Activated CD4-positive, alpha-beta T cell treated with anti-CD3 and anti-CD28 coated beads, Interleukin-2, amount 10 ng/mL, durations not matched to agents 24 days and 14 days (primary cell): ENCODE data around the gene ARHGAP12. TPM values are rescaled to one million over a fixed set of nuclear protein-coding genes. Genes with fewer than 3 reads are reported as not detected.

Source experiments
- DNase-seq: peaks from one replicate; pipeline ENCODE4 v3.0.0; 2022
- H3K27ac Mint-ChIP-seq: one replicate; pipeline ENCODE4 v1.8.0; 2022; ENCODE audit warnings: mild to moderate bottlenecking, mixed read lengths
- H3K27me3 Mint-ChIP-seq: one replicate; pipeline ENCODE4 v1.8.0; 2022; ENCODE audit warnings: mixed read lengths
- H3K36me3 Mint-ChIP-seq: one replicate; pipeline ENCODE4 v1.8.0; 2022; ENCODE audit warnings: low read depth, mild to moderate bottlenecking, mixed read lengths
- H3K4me1 Mint-ChIP-seq: one replicate; pipeline ENCODE4 v1.8.0; 2021; ENCODE audit warnings: mixed read lengths
- H3K4me3 Mint-ChIP-seq: one replicate; pipeline ENCODE4 v1.8.0; 2022; ENCODE audit warnings: mild to moderate bottlenecking, moderate library complexity, mixed read lengths
- H3K9me3 Mint-ChIP-seq: one replicate; pipeline ENCODE4 v1.8.0; 2021; ENCODE audit warnings: mixed read lengths
- intact Hi-C: fragments of 100-400 bp; cut with micrococcal nuclease; formaldehyde crosslinking; loops from one replicate; pipeline ENCODE4 v1.15.1; 2023
- total RNA-seq: library from RNA; stranded (reverse); gene quantifications from 2 replicates; pipeline ENCODE4 v1.2.3, GENCODE V29; 2022

The ARHGAP12 gene
- total RNA-seq, 1 donor from 2014 or later: 3.7 TPM

- peaks cover 4% of the 10 kb centered on the region for H3K36me3 Mint-ChIP-seq
- H3K4me3 Mint-ChIP-seq: no peak overlapping the region
- no peak overlapping the region for H3K27ac Mint-ChIP-seq
- no peaks in the 10 kb centered on the region for H3K9me3 Mint-ChIP-seq
- intact Hi-C loops: no loop called here
- no peak for DNase-seq
- no peaks in the 10 kb centered on the region for H3K4me1 Mint-ChIP-seq
- H3K27me3 Mint-ChIP-seq: no peaks in the 10 kb centered on the region
Observed at GRCh38 chr10:31823358-31823757, 105.3 kb downstream of the ARHGAP12 start.

GRCh38 chr10:31822616-31823318 lies 105.9 kb downstream of the ARHGAP12 start:
- Mint-ChIP-seq H3K9me3 (no peaks in the 10 kb centered on the region), H3K36me3 (peaks cover 4% of the 10 kb centered on the region), H3K4me1 (no peaks in the 10 kb centered on the region), H3K4me3 (no peak overlapping the region), H3K27me3 (no peaks in the 10 kb centered on the region), H3K27ac (no peak overlapping the region)
- no peak for DNase-seq
- intact Hi-C loops: no loop called here

- no peaks in the 10 kb centered on the region for H3K27me3 Mint-ChIP-seq
- H3K27ac Mint-ChIP-seq: no peak overlapping the region
- DNase-seq: no peak
- H3K4me1 Mint-ChIP-seq: no peaks in the 10 kb centered on the region
- no peaks in the 10 kb centered on the region for H3K9me3 Mint-ChIP-seq
- H3K4me3 Mint-ChIP-seq: no peak overlapping the region
- intact Hi-C loops: no loop called here
- peaks cover 4% of the 10 kb centered on the region for H3K36me3 Mint-ChIP-seq
Observed at GRCh38 chr10:31822150-31822549, 106.5 kb downstream of the ARHGAP12 start.

GRCh38 chr10:31820778-31821369 lies 107.8 kb downstream of the ARHGAP12 start:
- H3K36me3 Mint-ChIP-seq: peaks cover 4% of the 10 kb centered on the region
- no peaks in the 10 kb centered on the region for H3K27me3 Mint-ChIP-seq
- no peaks in the 10 kb centered on the region for H3K9me3 Mint-ChIP-seq
- no peak for DNase-seq
- H3K4me1 Mint-ChIP-seq: no peaks in the 10 kb centered on the region
- no peak overlapping the region for H3K27ac Mint-ChIP-seq
- intact Hi-C loops: no loop called here
- no peak overlapping the region for H3K4me3 Mint-ChIP-seq

GRCh38 chr10:31820096-31820495 lies 108.5 kb downstream of the ARHGAP12 start:
- H3K4me1 Mint-ChIP-seq: no peaks in the 10 kb centered on the region
- no peaks in the 10 kb centered on the region for H3K27me3 Mint-ChIP-seq
- no peak overlapping the region for H3K4me3 Mint-ChIP-seq

GRCh38 chr10:31819391-31819820 lies 109.2 kb downstream of the ARHGAP12 start:
- no peak overlapping the region for H3K27ac Mint-ChIP-seq
- H3K36me3 Mint-ChIP-seq: peaks cover 4% of the 10 kb centered on the region
- DNase-seq: no peak
- no peaks in the 10 kb centered on the region for H3K9me3 Mint-ChIP-seq
- no peaks in the 10 kb centered on the region for H3K4me1 Mint-ChIP-seq
- no peaks in the 10 kb centered on the region for H3K27me3 Mint-ChIP-seq
- intact Hi-C loops: no loop called here
- no peak overlapping the region for H3K4me3 Mint-ChIP-seq

More at GRCh38 chr10:31820096-31820495, 108.5 kb downstream of the ARHGAP12 start:
- no peak for DNase-seq
- intact Hi-C loops: no loop called here
- peaks cover 4% of the 10 kb centered on the region for H3K36me3 Mint-ChIP-seq
- H3K9me3 Mint-ChIP-seq: no peaks in the 10 kb centered on the region
- no peak overlapping the region for H3K27ac Mint-ChIP-seq

GRCh38 chr10:31816318-31816717 lies 112.3 kb downstream of the ARHGAP12 start:
- intact Hi-C loops: no loop called here
- Mint-ChIP-seq H3K4me1 (no peaks in the 10 kb centered on the region), H3K27ac (no peak overlapping the region), H3K9me3 (no peaks in the 10 kb centered on the region), H3K4me3 (no peak overlapping the region), H3K36me3 (no peaks in the 10 kb centered on the region), H3K27me3 (no peaks in the 10 kb centered on the region)
- no peak for DNase-seq

GRCh38 chr10:31808258-31809218 lies 120.1 kb downstream of the ARHGAP12 start:
- H3K4me3 Mint-ChIP-seq: peak overlapping the region; percentile 72

GRCh38 chr10:31804352-31804810 lies 124.2 kb downstream of the ARHGAP12 start:
- H3K4me3 Mint-ChIP-seq: no peak overlapping the region
- DNase-seq: no peak
- H3K36me3 Mint-ChIP-seq: peaks cover 4% of the 10 kb centered on the region
- intact Hi-C loops: loop anchor here (10.0 kb wide), 3 partner anchors 290 to 770 kb away; partner anchors contain the start of gene ZNF438
- H3K9me3 Mint-ChIP-seq: no peaks in the 10 kb centered on the region
- no peak overlapping the region for H3K27ac Mint-ChIP-seq
- peaks cover 6% of the 10 kb centered on the region for H3K4me1 Mint-ChIP-seq
- H3K27me3 Mint-ChIP-seq: no peaks in the 10 kb centered on the region

More at GRCh38 chr10:31808258-31809218, 120.1 kb downstream of the ARHGAP12 start:
- H3K9me3 Mint-ChIP-seq: no peaks in the 10 kb centered on the region
- H3K27me3 Mint-ChIP-seq: no peaks in the 10 kb centered on the region
- intact Hi-C loops: loop anchor here (1.0 to 10.0 kb wide), 6 partner anchors 294 to 1082 kb away; partner anchors contain the start of gene ZNF438
- H3K4me1 Mint-ChIP-seq: peaks cover 6% of the 10 kb centered on the region
- peaks cover 4% of the 10 kb centered on the region for H3K36me3 Mint-ChIP-seq
- H3K27ac Mint-ChIP-seq: peak overlapping the region; percentile 81
- peak; percentile 71 for DNase-seq

GRCh38 chr10:31803606-31804351 lies 124.9 kb downstream of the ARHGAP12 start:
- H3K36me3 Mint-ChIP-seq: peaks cover 4% of the 10 kb centered on the region
- no peak overlapping the region for H3K27ac Mint-ChIP-seq
- no peak for DNase-seq
- no peaks in the 10 kb centered on the region for H3K9me3 Mint-ChIP-seq
- no peak overlapping the region for H3K4me3 Mint-ChIP-seq
- intact Hi-C loops: loop anchor here (10.0 kb wide), 3 partner anchors 289 to 769 kb away; partner anchors contain the start of gene ZNF438
- peaks cover 6% of the 10 kb centered on the region for H3K4me1 Mint-ChIP-seq
- H3K27me3 Mint-ChIP-seq: no peaks in the 10 kb centered on the region

GRCh38 chr10:31799181-31799580 lies 129.4 kb downstream of the ARHGAP12 start:
- intact Hi-C loops: no loop called here
- no peaks in the 10 kb centered on the region for H3K4me1 Mint-ChIP-seq

GRCh38 chr10:31792745-31793144 lies 135.9 kb downstream of the ARHGAP12 start:
- Mint-ChIP-seq H3K4me3 (no peak overlapping the region), H3K27ac (no peak overlapping the region), H3K36me3 (no peaks in the 10 kb centered on the region), H3K27me3 (peaks cover 6% of the 10 kb centered on the region), H3K9me3 (peaks cover 10% of the 10 kb centered on the region), H3K4me1 (no peaks in the 10 kb centered on the region)
- no peak for DNase-seq
- intact Hi-C loops: no loop called here

More at GRCh38 chr10:31799181-31799580, 129.4 kb downstream of the ARHGAP12 start:
- no peak for DNase-seq
- H3K27ac Mint-ChIP-seq: no peak overlapping the region
- H3K9me3 Mint-ChIP-seq: no peaks in the 10 kb centered on the region
- H3K36me3 Mint-ChIP-seq: no peaks in the 10 kb centered on the region
- peaks cover 3% of the 10 kb centered on the region for H3K27me3 Mint-ChIP-seq
- no peak overlapping the region for H3K4me3 Mint-ChIP-seq

- intact Hi-C loops: no loop called here
- Mint-ChIP-seq H3K36me3 (no peaks in the 10 kb centered on the region), H3K27me3 (peaks cover 5% of the 10 kb centered on the region), H3K27ac (no peak overlapping the region), H3K4me3 (no peak overlapping the region), H3K9me3 (peaks cover 10% of the 10 kb centered on the region), H3K4me1 (no peaks in the 10 kb centered on the region)
- DNase-seq: no peak
Observed at GRCh38 chr10:31789555-31789954, 139.1 kb downstream of the ARHGAP12 start.
